ENCODE results near the gene KANSL1. TPM values are rescaled to one million over a fixed set of nuclear protein-coding genes. Genes with fewer than 3 reads are reported as not detected.
"Not testable (repeated sequence)": the region's sequence is repeated elsewhere in the genome, so short reads cannot be mapped to it uniquely, and the experiment has no call there.

Gene KANSL1
- total RNA-seq, 1 donor from 2014 or later: 154 TPM

DNA sequence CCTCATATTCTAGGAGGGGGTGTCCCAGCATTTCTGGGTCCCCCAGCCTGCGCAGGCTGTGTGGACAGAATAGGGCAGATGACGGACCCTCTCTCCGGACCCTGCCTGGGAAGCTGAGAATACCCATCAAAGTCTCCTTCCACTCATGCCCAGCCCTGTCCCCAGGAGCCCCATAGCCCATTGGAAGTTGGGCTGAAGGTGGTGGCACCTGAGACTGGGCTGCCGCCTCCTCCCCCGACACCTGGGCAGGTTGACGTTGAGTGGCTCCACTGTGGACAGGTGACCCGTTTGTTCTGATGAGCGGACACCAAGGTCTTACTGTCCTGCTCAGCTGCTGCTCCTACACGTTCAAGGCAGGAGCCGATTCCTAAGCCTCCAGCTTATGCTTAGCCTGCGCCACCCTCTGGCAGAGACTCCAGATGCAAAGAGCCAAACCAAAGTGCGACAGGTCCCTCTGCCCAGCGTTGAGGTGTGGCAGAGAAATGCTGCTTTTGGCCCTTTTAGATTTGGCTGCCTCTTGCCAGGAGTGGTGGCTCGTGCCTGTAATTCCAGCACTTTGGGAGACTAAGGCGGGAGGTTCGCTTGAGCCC, 182.5 kb downstream of the KANSL1 start:
- DNase-seq (ENCODE audit: low spot score): no peak
- Mint-ChIP-seq H3K27ac (ENCODE audit: unreplicated experiment) (no peak overlapping the region), H3K36me3 (ENCODE audit: low read depth, unreplicated experiment) (no peaks in the 10 kb centered on the region), H3K4me3 (ENCODE audit: unreplicated experiment) (no peak overlapping the region), H3K27me3 (ENCODE audit: unreplicated experiment) (peaks cover 1% of the 10 kb centered on the region), H3K4me1 (ENCODE audit: unreplicated experiment) (no peaks in the 10 kb centered on the region), H3K9me3 (ENCODE audit: unreplicated experiment) (no peaks in the 10 kb centered on the region)
- TF ChIP-seq, protein P1, sequence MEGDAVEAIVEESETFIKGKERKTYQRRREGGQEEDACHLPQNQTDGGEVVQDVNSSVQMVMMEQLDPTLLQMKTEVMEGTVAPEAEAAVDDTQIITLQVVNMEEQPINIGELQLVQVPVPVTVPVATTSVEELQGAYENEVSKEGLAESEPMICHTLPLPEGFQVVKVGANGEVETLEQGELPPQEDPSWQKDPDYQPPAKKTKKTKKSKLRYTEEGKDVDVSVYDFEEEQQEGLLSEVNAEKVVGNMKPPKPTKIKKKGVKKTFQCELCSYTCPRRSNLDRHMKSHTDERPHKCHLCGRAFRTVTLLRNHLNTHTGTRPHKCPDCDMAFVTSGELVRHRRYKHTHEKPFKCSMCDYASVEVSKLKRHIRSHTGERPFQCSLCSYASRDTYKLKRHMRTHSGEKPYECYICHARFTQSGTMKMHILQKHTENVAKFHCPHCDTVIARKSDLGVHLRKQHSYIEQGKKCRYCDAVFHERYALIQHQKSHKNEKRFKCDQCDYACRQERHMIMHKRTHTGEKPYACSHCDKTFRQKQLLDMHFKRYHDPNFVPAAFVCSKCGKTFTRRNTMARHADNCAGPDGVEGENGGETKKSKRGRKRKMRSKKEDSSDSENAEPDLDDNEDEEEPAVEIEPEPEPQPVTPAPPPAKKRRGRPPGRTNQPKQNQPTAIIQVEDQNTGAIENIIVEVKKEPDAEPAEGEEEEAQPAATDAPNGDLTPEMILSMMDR (IDR thresholded peaks at IDR 0.05; ENCODE audit: unreplicated experiment): no peak

DNA sequence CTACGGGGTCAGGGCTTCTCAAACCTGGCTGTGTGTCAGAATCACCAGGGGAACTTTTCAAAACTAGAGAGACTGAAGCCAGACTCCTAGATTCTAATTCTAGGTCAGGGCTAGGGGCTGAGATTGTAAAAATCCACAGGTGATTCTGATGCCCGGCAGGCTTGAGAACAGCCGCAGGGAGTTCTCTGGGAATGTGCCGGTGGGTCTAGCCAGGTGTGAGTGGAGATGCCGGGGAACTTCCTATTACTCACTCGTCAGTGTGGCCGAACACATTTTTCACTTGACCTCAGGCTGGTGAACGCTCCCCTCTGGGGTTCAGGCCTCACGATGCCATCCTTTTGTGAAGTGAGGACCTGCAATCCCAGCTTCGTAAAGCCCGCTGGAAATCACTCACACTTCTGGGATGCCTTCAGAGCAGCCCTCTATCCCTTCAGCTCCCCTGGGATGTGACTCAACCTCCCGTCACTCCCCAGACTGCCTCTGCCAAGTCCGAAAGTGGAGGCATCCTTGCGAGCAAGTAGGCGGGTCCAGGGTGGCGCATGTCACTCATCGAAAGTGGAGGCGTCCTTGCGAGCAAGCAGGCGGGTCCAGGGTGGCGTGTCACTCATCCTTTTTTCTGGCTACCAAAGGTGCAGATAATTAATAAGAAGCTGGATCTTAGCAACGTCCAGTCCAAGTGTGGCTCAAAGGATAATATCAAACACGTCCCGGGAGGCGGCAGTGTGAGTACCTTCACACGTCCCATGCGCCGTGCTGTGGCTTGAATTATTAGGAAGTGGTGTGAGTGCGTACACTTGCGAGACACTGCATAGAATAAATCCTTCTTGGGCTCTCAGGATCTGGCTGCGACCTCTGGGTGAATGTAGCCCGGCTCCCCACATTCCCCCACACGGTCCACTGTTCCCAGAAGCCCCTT, 183.3 kb downstream of the KANSL1 start:
- no peak for DNase-seq (ENCODE audit: low spot score)
- no peaks in the 10 kb centered on the region for H3K4me1 Mint-ChIP-seq (ENCODE audit: unreplicated experiment)
- H3K27me3 Mint-ChIP-seq (ENCODE audit: unreplicated experiment): peaks cover 1% of the 10 kb centered on the region
- H3K36me3 Mint-ChIP-seq (ENCODE audit: low read depth, unreplicated experiment): no peaks in the 10 kb centered on the region
- H3K9me3 Mint-ChIP-seq (ENCODE audit: unreplicated experiment): no peaks in the 10 kb centered on the region
- TF ChIP-seq, protein P1 (IDR thresholded peaks at IDR 0.05; ENCODE audit: unreplicated experiment): no peak
- no peak overlapping the region for H3K4me3 Mint-ChIP-seq (ENCODE audit: unreplicated experiment)
- H3K27ac Mint-ChIP-seq (ENCODE audit: unreplicated experiment): no peak overlapping the region

DNA sequence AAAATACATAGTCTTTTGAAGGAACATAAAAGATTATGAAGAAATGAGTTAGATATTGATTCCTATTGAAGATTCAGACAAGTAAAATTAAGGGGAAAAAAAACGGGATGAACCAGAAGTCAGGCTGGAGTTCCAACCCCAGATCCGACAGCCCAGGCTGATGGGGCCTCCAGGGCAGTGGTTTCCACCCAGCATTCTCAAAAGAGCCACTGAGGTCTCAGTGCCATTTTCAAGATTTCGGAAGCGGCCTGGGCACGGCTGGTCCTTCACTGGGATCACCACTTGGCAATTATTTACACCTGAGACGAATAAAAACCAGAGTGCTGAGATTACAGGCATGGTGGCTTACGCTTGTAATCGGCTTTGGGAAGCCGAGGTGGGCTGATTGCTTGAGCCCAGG, 184.6 kb downstream of the KANSL1 start:
- TF ChIP-seq, protein P1 (IDR thresholded peaks at IDR 0.05; ENCODE audit: unreplicated experiment): no peak
- H3K27ac Mint-ChIP-seq (ENCODE audit: unreplicated experiment): no peak overlapping the region
- H3K27me3 Mint-ChIP-seq (ENCODE audit: unreplicated experiment): peaks cover under 1% of the 10 kb centered on the region
- H3K36me3 Mint-ChIP-seq (ENCODE audit: low read depth, unreplicated experiment): no peaks in the 10 kb centered on the region
- DNase-seq (ENCODE audit: low spot score): no peak
- no peak overlapping the region for H3K4me3 Mint-ChIP-seq (ENCODE audit: unreplicated experiment)
- no peaks in the 10 kb centered on the region for H3K9me3 Mint-ChIP-seq (ENCODE audit: unreplicated experiment)
- H3K4me1 Mint-ChIP-seq (ENCODE audit: unreplicated experiment): peaks cover 4% of the 10 kb centered on the region

DNA sequence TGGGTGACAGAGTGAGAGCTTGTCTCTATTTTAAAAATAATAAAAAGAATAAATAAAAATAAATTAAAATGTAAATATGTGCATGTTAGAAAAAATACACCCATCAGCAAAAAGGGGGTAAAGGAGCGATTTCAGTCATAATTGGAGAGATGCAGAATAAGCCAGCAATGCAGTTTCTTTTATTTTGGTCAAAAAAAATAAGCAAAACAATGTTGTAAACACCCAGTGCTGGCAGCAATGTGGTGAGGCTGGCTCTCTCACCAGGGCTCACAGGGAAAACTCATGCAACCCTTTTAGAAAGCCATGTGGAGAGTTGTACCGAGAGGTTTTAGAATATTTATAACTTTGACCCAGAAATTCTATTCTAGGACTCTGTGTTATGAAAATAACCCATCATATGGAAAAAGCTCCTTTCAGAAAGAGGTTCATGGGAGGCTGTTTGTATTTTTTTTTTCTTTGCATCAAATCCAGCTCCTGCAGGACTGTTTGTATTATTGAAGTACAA, 185.7 kb downstream of the KANSL1 start:
- Mint-ChIP-seq H3K9me3 (ENCODE audit: unreplicated experiment) (no peaks in the 10 kb centered on the region), H3K4me1 (ENCODE audit: unreplicated experiment) (peaks cover 6% of the 10 kb centered on the region), H3K27ac (ENCODE audit: unreplicated experiment) (no peak overlapping the region), H3K27me3 (ENCODE audit: unreplicated experiment) (no peaks in the 10 kb centered on the region), H3K36me3 (ENCODE audit: low read depth, unreplicated experiment) (no peaks in the 10 kb centered on the region), H3K4me3 (ENCODE audit: unreplicated experiment) (no peak overlapping the region)
- TF ChIP-seq, protein P1 (IDR thresholded peaks at IDR 0.05; ENCODE audit: unreplicated experiment): no peak
- DNase-seq (ENCODE audit: low spot score): no peak

DNA sequence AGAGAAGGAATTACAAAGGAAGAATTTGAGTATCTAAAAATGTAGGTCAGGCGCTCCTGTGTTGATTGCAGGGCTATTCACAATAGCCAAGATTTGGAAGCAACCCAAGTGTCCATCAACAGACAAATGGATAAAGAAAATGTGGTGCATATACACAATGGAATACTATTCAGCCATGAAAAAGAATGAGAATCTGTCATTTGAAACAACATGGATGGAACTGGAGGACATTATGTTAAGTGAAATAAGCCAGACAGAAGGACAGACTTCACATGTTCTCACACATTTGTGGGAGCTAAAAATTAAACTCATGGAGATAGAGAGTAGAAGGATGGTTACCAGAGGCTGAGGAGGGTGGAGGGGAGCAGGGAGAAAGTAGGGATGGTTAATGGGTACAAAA, 187.1 kb downstream of the KANSL1 start:
- not testable (repeated sequence) for H3K27ac Mint-ChIP-seq (ENCODE audit: unreplicated experiment); H3K4me3 Mint-ChIP-seq (ENCODE audit: unreplicated experiment); H3K27me3 Mint-ChIP-seq (ENCODE audit: unreplicated experiment); H3K36me3 Mint-ChIP-seq (ENCODE audit: low read depth, unreplicated experiment); H3K4me1 Mint-ChIP-seq (ENCODE audit: unreplicated experiment); H3K9me3 Mint-ChIP-seq (ENCODE audit: unreplicated experiment); DNase-seq (ENCODE audit: low spot score)

Data from endothelial cell (in vitro differentiated cells).